Measurements from ENCODE around the gene GPR3.
"Not testable (repeated sequence)": the region's sequence is repeated elsewhere in the genome, so short reads cannot be mapped to it uniquely, and the experiment has no call there.

Gene GPR3

DNA sequence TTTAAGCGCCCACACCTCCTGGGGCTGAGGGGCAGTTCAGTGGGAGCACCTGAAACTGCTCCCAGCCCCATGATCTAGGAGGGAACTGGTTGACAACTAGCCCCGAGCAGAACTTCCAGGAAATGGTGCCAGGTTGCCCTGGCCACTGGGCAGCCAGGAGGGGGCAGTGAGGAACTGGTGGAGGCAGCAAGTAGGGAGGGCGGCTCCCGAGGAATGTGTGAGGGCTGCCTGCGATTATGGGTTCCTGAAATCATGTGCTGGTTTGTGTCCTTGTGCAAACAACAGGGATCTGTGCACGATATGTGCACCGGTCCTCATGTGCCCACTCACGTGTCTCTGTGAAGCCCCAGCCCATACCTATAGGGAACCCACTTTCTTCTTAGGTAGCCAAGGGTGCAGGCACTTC, 9.9 kb downstream of the GPR3 start:
- DNase-seq = no peak

DNA sequence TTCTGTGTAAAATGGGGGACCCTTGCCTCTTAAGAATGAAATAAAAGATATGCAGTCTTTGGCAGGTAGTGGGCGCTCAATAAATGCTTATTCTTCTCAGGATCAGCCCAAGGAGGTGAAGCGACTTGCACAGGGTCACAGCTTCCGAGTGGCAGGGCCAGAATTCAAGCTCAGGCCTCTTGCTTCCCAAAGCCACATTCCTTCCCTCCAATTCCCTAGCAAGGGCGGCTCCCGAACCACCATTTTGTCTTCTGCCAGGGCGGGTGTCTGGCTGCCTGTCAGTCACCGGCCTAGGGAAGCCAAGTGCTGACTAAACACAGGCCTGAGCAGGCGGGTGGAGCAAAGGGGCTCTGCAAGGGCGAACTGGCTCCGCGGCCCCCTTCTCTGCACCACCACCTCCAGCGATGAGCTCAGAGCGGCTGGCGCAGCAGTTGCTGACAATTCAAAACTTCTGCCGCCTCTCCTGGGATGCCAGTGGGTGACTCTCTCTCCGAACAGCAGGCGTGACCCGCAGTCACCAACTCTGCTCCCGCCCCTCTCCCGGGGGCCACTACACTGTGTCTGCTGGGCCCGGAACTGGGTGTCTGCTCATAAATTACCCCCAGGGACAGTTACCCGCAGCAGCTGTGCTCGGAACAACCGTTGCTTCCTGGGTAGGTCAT, 10.8 kb downstream of the GPR3 start:
- DNase-seq = no peak

DNA sequence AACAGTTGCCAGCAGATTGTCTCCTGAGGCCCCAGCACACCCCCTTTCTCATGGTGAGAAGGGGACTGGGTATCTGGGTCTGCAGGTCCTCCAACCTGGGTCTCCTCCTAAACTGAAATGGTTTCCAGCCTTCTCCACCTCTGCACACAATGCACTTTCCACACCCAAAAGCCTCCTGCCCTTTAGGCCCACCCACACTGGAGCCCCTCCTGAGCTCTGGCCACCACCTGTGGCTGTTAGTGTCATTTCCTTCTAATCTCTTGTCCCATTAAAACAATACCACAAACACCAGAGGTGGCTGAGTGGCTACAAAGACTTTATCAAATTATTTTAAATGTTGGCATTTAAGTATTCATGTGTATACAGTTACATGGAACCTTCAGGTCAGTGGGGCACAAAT, 11.5 kb downstream of the GPR3 start:
- no peak for DNase-seq

DNA sequence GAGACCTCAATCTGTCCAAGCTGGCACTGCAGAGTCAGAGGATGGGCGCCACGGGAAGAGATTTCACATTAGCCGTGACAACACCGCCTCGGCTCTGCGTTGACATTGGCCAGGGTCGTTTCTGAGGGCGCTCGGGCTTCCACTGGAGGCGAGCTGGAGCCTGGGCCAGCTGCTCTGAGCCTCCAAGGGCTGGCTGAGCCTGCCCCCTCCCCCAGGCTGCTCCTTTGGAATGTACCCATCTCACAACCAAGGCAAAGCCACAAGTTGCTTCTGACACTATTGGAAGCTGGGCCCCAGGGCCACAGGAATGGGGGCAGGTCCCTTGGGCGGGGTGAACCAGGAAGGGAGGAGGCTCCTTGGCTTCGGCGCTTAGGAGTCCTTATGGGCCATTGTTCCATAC, 12.7 kb downstream of the GPR3 start:
- DNase-seq = no peak

DNA sequence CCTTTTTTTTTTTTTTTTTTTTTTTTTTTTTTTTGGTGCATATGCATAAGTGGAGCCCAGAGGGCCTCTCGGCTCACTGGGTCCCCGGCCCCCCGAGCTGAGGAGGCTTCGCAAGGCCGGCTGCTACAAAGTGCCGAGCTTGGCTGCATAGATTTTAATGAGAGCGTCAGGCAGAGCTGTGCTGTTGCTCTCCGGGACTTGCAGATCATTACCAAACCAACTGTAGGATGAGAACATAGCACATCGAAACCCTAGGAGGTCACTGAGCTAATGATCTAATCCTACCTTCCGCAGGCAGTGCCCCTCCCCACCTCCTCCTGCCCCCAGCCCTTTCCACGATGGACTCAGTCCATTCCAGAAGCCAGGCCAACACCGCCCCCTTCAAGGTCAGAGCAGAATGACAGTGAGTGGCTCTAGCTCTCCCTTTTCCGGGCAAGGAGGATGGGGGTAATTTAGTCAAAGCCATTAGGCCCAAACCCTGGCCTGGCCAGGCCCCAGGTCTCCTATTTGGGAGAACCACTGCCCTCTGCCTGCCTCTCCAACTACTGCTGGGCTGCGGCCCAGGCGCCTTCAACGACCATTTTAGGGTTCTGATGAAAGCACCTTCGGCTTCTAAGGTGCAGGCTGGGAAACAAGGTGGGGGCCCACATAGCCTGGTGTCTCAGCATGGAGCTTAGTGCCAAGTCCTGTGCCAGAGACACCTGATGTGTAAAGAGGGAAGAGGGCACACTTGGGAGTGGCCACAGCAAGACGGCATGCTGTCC, 13.4 kb downstream of the GPR3 start:
- not testable (repeated sequence) for DNase-seq

DNA sequence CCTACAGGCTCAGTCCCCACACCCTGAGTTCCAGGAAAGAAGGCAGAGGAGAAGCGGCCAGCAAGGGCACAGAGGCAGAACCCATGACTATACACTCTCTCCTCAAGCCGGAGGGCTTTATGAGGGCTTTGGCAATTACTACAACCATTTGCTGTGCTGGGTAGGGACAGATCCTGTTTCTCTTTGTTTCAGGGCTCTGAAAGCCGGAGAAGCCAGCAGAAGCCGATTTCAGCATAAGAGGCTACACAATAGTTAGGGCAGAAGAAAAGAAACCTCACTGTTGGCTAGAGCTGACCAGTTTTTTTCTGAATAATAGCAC, 13.9 kb downstream of the GPR3 start:
- DNase-seq = no peak

DNA sequence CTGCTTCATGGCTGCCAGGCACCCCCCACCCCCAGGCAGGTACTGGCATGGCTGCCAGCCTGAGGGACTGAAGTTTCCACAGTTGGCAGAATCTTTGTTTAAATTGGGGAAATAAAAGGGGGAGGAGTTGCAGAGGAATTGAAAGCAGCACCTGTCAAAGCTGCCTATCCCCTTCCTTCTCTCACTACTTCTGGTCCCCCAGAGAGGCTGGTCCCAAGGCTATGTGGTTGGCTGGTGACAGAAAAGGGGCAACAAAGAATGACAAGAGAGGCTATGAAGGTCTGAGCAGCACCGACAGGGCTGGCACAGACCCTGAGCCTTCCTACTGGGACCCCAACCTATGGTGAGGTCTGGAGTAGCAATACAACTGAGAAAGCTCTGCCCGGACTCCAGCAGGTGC, 14.4 kb downstream of the GPR3 start:
- DNase-seq = not testable (repeated sequence)

DNA sequence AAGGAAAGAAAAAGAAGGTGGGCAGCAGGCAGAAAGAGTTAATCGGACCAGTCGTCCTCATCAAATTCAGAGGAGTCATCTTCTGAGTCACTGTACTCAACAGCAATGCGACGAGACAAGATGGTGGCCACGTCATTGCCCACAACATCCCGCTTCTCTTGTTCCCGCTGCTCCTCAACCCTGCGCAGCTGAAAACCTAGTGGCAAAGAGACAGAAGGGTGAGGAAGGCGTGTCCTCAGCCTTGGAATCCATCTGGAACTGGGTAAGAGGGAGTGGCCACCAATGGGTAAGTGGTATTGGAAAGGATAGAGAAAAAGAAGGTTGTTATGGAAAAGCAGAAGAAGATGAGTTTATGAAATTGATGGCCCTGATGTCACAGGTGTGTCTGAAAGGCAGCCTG, 15.7 kb downstream of the GPR3 start:
- no peak for DNase-seq

DNA sequence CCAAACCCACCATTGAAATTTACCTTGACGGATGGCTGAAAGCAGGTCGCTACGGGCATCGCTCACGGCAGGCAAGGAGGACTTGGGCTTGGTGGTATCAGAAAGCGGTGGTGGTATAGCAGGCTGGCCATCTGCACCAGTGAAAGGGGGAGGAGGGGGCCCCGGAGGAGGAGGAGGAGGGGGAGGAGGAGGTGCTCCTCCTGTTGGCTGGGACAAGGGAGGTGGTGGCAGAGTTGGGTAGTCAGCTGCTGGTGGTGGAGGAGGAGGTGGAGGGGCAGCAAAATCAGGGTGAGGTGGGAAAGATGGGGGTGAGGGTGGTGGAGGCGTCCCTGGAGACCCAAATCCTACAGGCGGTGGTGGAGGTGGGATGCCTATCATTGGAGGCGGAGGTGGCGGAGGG, 17.2 kb downstream of the GPR3 start:
- DNase-seq = no peak

DNA sequence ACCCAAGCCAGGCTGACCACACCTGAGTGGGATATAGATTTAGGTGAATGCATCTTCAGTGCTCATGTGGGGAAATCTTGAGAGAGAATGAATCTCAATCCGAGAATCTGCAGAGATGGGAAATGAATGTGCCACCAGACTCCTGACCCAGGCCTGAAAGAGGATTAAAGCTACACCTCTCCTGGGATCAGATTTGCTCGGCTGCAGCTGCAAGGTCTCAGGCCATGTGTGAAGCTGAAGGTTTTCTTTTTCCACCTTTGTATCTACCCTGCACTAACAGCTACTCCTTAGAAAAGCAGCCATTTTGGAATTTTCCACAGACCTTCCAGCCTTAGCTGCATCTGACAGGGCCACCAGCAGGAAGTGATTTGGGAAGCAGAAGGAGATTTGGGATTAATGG, 18.3 kb downstream of the GPR3 start:
- DNase-seq = no peak

DNA sequence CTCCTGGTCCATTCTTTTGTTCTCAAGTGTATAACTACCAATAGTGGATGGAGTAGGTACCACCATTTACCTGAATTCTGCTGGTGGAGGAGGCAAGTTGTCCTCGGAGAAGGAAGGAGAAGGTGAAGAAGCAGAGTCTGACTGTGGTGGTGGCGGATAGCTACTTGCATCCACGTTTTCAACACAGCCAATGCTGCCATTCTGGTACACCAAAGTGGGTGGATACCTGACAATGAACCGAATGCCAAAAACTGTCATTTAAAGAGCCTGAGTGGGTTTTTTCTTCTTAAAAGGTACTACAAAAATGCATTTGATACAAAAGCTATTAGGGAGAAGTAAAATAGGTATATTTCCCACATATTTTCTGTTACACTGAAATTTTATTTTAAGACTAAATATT, 20.1 kb downstream of the GPR3 start:
- no peak for DNase-seq

DNA sequence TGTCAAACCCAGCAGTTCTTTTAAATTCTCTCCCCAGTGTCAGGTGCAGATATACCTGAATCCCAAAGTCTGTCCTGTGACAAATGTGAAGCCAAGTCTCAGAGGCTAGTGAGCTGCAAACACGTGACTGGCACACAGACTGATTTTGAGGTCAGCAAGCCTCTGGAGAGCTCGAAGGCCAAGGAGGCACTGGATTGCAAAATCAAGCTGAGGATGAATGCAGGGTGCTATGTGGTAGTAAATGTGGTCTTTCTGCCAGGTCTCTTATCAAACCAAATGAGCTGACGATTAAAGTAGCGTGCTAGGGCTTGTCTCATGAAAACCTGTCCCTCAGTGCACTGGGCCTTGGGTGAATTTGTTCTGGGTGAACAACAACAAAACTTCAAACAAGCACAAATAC, 20.6 kb downstream of the GPR3 start:
- DNase-seq = no peak

DNA sequence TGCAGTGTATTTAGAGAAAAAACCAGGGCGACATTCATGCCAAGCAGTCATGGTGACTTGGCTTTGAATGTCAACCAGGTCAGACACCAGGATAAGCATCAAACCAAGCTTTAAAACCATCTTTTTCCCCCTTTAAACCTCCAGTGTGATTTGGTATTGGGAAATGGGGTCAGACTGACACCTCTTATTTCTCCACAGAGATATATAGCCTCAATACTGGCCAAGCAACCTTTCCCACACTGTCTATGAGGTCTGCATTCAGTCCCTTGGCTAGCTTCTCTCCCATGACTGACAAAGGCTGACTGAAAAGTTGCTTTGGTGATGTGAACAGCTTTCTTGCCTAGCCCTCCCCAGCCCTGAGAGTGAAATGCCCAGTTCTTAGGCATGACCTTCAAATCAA, 21.7 kb downstream of the GPR3 start:
- DNase-seq = no peak

DNA sequence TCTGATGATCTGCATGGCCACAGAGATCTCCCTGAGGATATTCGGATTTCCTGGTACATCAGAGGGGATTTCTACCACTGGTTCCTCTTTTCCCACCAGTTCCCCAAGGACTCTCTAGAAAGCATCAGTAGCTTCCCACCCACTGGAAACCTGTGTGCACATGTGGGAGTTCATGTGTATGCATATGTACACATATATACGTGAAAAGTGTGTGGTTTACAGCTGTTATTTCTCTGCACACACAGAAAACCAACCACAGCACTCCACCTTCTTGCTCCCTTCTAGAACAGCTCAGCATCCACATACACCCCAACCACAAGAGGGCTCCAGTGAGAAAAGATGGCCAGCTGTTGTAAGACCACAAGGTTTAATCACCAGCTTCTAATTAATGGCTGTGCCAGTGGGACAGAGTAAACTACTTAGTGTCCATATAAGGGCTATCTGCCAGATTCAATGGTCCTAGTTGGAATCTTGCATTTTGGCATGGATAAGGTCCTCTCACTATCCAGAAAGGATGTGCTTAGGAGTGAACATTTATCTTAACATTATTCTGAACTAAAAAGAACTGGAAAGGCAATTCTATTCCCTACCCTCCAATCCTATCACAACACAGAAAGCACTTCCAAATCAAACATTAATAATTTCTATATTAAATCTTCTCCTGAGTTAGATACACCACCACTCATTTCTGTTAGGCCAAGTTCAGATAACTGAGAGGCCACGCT, 24.1 kb downstream of the GPR3 start:
- DNase-seq = peak; percentile 66

DNA sequence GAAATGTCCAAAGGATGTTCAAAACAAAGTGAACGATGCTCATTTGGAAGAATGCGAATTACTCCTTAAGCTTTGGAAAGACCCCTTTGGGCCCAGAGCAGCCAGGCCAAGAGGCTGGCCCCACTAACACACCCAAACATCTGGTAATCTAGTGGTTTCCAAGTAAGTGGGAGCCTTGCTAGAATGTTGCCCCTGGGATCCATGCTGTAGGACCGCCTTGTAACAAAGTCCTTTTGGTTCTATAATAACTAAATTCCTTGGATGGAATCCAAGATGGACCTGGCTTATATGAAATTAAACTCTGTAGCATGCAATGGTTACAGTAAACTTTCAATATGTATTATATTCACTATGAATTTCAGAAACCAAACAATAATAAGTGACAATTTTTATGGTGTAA, 25.3 kb downstream of the GPR3 start:
- DNase-seq = no peak

DNA sequence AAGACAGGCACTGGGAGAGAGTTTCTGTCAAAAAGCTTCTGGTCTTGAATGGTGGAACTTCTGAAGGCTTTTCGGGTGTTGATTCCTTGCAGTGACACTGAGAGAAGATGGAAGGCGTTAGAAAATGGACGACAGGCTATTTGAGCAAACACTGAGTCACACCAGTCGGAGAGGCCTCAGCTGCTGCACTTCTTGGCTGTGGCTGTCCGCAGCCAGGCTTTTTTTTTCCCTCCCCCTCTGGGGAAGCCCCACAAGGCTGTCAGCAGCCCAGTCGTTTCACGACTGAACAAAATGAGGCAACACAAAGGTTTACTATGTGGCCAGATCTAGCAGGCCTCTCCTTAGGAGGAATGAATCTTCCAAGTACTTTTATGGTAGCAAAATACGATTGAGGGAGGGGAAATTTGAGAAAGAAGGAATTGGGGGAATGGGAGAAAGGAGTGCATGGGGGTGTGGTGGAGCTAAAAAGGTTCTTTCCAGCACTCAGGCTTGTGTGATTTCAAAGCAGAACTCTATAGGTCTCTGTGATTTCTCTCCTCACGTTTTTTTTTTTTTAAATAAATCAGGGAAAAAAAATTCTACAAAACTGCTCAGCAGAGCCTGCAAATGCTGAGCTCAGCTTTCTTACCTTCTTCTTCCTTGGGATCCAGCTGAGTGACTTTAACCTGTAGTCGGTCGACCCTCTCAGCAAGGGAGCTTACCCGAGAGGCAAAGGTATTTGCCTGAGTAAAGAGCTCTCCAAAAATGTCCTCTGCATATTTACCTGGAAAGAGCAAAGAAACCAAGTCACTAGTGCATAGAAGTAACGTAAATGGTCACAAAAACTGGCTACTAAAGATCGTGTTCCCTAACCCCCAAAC, 26.1 kb downstream of the GPR3 start:
- no peak for DNase-seq

DNA sequence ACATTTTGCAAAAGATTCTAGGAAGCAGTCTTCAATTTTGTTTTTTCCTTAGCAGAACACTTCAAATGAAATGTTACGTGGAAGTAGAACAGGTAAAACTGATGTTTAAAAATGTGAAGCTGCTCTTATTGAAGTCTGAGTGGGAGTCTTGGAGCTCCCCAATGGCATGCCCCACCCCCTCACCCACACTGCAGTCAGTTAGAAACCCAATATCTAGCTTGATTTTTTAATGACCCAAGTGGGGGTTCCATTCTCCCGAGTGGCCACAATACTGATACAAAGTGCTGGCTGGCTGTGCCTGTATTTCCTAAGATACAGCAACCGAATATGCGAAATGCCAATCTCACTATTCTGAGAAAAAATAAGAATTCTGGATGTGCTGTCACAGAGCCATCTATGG, 31.3 kb downstream of the GPR3 start:
- DNase-seq = no peak

DNA sequence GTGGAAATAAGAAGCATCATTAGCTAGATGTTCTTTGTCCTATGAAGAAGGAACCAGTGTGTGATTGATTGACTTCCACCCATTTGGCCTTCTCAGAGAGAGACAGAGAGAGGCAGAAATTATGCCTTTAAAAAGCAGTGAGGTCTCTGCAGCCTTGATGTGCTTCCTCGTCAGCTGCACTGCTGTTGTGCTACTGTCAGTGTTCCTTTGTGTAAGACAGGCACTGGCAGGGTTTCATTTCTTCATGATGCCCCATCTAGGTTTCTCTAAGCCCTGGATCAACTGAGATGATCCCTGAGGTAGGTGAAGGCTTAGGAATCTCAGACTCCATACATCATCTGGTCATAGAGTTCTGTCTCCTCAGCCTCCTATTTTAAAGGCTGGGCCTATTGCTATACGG, 34.9 kb downstream of the GPR3 start:
- DNase-seq = no peak

DNA sequence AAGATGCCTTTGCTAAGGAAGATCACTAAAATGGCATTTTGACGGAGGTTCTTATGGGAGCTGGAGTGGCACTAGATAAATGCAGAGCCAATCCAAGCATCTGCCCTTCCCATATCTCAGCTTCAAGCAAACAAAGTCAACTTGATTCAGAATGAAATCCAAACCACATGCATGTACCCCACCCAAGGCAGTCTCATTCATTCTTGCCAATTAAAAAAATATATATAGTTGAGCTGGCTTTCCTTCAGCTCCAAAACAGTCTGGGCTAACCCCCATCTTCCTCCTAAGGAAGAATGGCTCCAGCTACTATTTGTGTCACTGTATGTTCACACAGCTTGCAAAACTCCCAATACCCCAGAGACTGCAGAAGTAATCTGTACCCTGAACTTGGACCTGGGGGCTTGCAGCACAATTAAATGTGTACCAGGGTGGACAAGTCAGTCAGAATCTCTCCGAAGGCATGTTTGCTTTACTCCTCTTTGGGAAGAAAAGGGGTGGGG, 35.4 kb downstream of the GPR3 start:
- DNase-seq = no peak

DNA sequence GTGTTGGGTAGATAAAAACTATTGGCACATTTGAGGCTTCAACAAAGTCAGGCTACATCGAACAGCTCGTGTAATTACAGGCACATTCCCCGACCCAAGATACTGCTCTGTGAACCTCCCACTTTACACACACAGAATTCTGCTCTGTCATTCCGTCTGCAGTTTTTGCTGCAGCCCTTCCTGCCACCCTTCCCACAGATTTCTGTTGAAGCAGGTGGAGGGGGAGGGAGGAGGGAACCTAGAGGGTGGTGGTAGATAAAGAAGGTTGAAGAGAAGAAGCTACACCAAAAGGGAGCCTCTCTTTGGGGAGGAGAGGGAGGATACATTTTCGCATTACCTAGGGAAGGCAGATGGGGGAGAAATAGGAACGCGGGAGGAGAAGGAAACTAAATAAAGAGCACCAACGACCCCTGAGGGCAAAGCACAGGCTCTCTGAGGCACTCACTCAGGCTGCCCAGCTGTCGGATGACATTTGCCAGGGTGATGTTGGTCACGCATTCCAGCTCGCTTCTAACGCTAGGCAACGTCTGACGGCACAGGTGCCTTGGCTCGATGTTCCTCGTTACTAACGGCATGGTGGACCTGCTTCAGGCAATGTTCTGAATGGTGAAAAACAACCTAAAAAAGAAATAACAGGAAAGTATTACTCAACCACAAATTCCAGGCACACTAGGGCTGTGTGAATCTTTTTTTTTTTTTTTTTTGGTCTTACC, 36.0 kb downstream of the GPR3 start:
- DNase-seq = no peak

DNA sequence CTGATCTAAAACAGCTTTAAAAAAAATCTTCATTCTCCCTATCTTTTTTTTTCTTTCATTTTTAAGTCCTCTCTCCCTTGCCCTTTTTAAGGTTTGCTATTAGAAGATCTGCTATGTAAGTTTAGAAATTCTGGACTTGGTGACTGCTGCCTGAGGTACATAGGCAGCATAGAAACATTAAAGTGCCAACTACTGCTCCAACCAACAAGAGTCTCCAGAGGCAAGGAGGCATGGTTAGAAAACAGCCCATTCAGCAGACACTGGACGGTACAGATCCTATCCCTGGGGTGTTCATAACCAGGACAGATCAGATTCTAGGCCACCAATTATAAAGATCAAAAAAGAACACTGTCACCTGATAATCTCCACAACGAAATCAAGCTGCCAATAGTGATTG, 36.6 kb downstream of the GPR3 start:
- no peak for DNase-seq

DNA sequence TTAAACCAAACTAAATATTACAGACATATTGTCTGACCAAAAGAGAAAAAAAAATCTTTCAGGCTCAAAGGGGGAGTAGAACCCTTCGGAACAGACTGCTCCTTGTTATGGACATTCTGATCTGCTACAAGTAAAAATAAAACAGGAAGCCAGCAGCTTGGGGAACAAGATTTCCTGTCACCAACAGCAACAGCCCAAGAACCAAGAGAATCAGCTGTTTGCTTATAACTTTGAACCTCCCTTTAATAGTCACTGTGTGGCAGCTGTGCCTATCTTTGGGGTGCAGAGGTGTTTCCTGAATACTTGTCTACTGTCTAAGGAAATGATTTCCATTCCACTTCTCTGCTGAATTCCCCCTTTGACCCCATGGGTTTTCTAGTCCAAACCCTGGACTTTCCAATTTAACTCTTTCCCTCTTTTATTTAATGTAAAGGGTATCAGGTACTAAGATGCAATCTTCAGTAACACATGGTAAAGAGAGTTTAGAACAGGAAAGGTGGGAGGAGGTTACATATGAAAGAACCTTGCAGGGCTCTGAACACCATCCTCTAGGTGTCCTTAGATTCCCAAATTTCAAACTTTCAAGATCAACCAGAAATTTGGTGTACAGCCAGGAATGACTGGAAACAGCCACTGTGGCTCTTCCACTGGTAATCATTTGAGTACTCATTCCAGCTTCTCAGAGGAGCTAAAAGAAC, 38.6 kb downstream of the GPR3 start:
- no peak for DNase-seq

Measured in NCI-H1105 (cell line).